ENCODE data around the gene CRYGB. TPM values are rescaled to one million over a fixed set of nuclear protein-coding genes. Genes with fewer than 3 reads are reported as not detected.

Gene CRYGB
- total and polyA plus RNA-seq, 2 of the 4 experiments (the other 2 are of a cell fraction) = not detected

DNA sequence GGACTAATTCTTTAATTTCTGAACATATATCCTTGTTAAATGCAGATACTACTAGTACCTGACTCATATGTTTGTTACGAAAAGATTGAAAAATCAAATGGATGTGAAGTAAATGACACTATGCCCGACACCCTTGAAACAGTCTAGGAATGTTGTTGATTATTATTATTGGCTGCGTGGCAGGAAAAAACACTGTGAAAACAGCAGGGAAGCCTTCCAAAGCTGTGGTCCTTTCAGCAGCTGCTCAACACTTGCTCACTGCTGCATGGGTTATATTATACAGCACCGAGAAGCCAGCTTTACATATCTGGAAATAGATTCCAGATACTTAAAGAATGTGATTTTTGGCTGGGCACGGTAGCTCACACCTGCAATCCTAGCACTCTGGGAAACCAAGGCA is 48.2 kb downstream of the CRYGB start:
- Histone ChIP-seq H3K36me3 (ENCODE audit: control insufficient read depth, insufficient read depth, low read length) (no peaks in the 10 kb centered on the region), H2BK5ac (ENCODE audit: low read depth, low read length, poor library complexity, severe bottlenecking) (no peak overlapping the region), H3K18ac (ENCODE audit: low read depth, low read length) (no peak overlapping the region), H3K4ac (ENCODE audit: low read depth, low read length) (no peak overlapping the region), H2AK5ac (ENCODE audit: low read depth, low read length) (no peak overlapping the region), H2BK120ac (ENCODE audit: low read depth, low read length) (no peak overlapping the region), H2BK15ac (ENCODE audit: low read depth, low read length) (no peak overlapping the region), H3K56ac (ENCODE audit: extremely low read depth, insufficient read depth, low read length) (no peak overlapping the region), H4K20me1 (ENCODE audit: insufficient read depth, low read length) (no peaks in the 10 kb centered on the region), H4K8ac (ENCODE audit: low read depth in 2 of 2, low read length in 2 of 2) (no peak overlapping the region), H3K9me1 (ENCODE audit: insufficient read depth, low read length) (no peaks in the 10 kb centered on the region), H3K23ac (ENCODE audit: low read depth, low read length) (no peak overlapping the region), H3K4me2 (ENCODE audit: low read depth, low read length) (no peak overlapping the region), H3K4me3 (ENCODE audit: insufficient read depth, low read depth, low read length) (no peak overlapping the region), H4K5ac (ENCODE audit: low read depth, low read length) (no peak overlapping the region), H3K79me1 (ENCODE audit: low read depth in 1 of 2, low read length in 2 of 2) (no peaks in the 10 kb centered on the region), H4K91ac (ENCODE audit: insufficient read depth, low read depth, low read length) (no peak overlapping the region), H2AFZ (replicated peaks; ENCODE audit: low read length, poor library complexity) (no peak overlapping the region), H3K27me3 (ENCODE audit: control insufficient read depth, insufficient read depth, low read length) (peaks cover 2% of the 10 kb centered on the region), H3K27ac (ENCODE audit: insufficient read depth, low read length) (no peak overlapping the region), H3K14ac (replicated peaks; ENCODE audit: low read depth, low read length) (no peak overlapping the region), H3K9me3 (ENCODE audit: control insufficient read depth, insufficient read depth, low read length) (no peaks in the 10 kb centered on the region), H3K4me1 (ENCODE audit: control insufficient read depth, insufficient read depth, low read length) (no peaks in the 10 kb centered on the region), H2AK9ac (replicated peaks; ENCODE audit: low read depth, low read length, poor library complexity) (no peak overlapping the region), H2BK20ac (ENCODE audit: low read depth, low read length) (no peak overlapping the region), H3K9ac (ENCODE audit: low read depth, low read length) (no peak overlapping the region)
- ATAC-seq (ENCODE audit: low read depth) (peak; percentile 45), DNase-seq (no peak)
- BruUV-seq (replicated peaks) = no TSS peak
- ChIA-PET CTCF (no interaction called here), POLR2A (ENCODE audit: unreplicated experiment) (no interaction called here)
- WGBS, 2 experiments (ENCODE audit: extremely low coverage in 2 of 2, insufficient read length in 1 of 2) = no CpG with 5 or more reads among the region's 5 CpGs
- no peak for TF ChIP-seq POLR2A (IDR thresholded peaks at IDR 0.05; ENCODE audit: low read depth, low read length)
- no peak for TF ChIP-seq BHLHE40 (IDR thresholded peaks at IDR 0.05; ENCODE audit: low read depth, low read length)
- TF ChIP-seq SMC3 (IDR thresholded peaks at IDR 0.05; ENCODE audit: low read depth, low read length) = no peak
- no peak for TF ChIP-seq CEBPB (IDR thresholded peaks at IDR 0.05; ENCODE audit: low read depth, low read length)
- no peak for TF ChIP-seq MAZ (IDR thresholded peaks at IDR 0.05; ENCODE audit: borderline replicate concordance, low read depth, low read length)
- no peak for TF ChIP-seq RCOR1 (IDR thresholded peaks at IDR 0.05; ENCODE audit: insufficient replicate concordance, low read length)
- no peak for TF ChIP-seq MAFK (IDR thresholded peaks at IDR 0.05; ENCODE audit: low read depth, low read length)
- TF ChIP-seq RFX5 (IDR thresholded peaks at IDR 0.05; ENCODE audit: low read depth, low read length) = no peak
- TF ChIP-seq, protein P1, sequence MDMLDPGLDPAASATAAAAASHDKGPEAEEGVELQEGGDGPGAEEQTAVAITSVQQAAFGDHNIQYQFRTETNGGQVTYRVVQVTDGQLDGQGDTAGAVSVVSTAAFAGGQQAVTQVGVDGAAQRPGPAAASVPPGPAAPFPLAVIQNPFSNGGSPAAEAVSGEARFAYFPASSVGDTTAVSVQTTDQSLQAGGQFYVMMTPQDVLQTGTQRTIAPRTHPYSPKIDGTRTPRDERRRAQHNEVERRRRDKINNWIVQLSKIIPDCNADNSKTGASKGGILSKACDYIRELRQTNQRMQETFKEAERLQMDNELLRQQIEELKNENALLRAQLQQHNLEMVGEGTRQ (IDR thresholded peaks at IDR 0.05; ENCODE audit: low read depth, low read length) = no peak
- TF ChIP-seq FOS (IDR thresholded peaks at IDR 0.05; ENCODE audit: low read depth, low read length) = no peak
- TF ChIP-seq NFE2L2 (IDR thresholded peaks at IDR 0.05; ENCODE audit: low read depth, low read length) = no peak
- no peak for TF ChIP-seq MXI1 (IDR thresholded peaks at IDR 0.05; ENCODE audit: borderline replicate concordance, low read depth, low read length)
- in situ Hi-C loops (cut with MboI; ENCODE audit: low sequenced_read_pairs) (no loop called here), intact Hi-C loops (cut with micrococcal nuclease) (no loop called here), dilution Hi-C loops (cut with HindIII; ENCODE audit: low sequenced_read_pairs, unreplicated experiment) (no loop called here)

All from IMR-90 (cell line).